CD4-positive, alpha-beta T cell treated with Interleukin-10 for 1 hour (primary cell): ENCODE data around the gene MYO18A.
A peak's percentile ranks its signal among the peaks of the same experiment; 100 is the strongest.

Experiments
- DNase-seq: peaks from one replicate; pipeline ENCODE4 v3.0.0-alpha.2; 2020

The MYO18A gene

GRCh38 chr17:29076722-29077121, 103.5 kb downstream of the MYO18A start:
- DNase-seq: no peak

DNA sequence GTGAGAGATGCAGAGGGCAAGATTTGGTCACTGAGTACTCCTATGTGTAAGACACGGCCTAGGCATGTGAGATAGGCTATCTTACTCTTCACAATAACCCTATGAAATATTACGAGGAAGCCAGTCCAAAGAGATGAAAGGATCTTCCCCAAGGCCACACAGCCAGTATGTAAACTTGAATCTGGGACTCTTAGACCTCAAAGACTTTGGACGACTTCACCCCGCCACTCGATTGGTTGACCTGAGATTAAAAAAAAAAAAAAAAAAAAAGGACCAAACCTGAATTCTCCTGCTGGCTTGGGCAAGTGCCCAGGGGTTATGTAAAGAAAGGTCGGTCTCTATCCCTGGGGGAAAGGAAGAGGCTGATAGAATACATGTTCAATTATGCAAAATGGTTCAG, 104.1 kb downstream of the MYO18A start:
- DNase-seq: no peak

DNA sequence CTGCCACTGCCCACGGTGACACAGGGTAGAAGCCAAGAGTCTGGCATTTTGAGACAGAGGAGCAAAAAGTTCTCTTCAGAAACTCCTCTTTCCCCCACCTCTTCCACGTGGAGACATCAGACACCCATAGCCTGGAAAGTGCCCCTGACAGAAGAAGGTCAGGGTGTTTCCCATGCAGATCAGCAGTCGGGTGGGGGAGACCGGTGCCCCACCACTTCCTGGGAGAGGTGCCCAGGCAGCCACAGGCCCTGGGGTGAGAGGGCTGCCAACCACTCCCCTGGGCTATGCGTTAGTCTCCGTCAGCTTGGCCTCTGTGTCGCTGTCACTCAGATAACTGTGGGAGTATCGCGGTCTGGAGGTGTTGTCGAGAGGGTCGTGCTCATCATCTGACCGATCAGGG, 105.7 kb downstream of the MYO18A start:
- peak; percentile 7 for DNase-seq

GRCh38 chr17:29073520-29073919, 106.7 kb downstream of the MYO18A start:
- DNase-seq: no peak

GRCh38 chr17:29073045-29073444, 107.2 kb downstream of the MYO18A start:
- DNase-seq: no peak

GRCh38 chr17:29071303-29071702, 108.9 kb downstream of the MYO18A start:
- DNase-seq: no peak

DNA sequence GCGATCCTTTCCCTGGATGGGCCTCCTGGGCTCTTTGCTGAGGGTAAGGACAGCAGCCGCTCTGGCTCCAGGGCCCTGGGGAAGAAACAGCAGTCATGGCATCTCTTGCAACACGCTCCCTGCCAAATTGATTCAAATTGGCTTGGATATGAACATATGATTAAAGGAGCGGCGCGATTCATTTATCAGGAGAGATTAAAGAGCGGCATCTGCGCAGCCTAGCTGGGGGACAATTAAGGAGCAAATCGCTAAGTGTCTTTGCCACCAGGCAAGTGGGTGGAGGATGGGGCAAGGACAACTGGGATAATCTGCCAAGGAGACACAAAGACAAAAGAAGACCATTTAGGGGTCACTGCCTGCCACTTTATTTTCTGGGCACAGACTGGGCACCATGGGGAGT, 109.4 kb downstream of the MYO18A start:
- no peak for DNase-seq

DNA sequence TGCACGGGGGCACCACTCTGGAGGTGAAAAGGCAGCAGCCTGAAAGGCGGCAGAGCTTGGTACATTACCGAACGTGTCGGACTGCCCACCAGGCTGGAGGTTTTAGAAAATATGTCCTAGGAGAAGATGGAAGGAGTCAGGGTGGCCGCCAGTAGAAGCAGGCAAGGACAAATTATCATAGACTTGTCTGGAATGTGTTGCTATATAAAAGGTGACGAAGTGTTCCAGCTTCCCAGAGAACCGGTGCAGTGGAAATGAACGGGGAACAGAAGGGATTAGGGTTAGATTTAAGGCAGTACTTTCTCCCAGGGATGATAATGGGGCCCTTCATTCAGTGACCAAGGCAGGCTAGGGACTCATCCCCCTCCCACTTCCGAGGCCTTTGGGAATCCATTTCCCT, 109.9 kb downstream of the MYO18A start:
- no peak for DNase-seq

DNA sequence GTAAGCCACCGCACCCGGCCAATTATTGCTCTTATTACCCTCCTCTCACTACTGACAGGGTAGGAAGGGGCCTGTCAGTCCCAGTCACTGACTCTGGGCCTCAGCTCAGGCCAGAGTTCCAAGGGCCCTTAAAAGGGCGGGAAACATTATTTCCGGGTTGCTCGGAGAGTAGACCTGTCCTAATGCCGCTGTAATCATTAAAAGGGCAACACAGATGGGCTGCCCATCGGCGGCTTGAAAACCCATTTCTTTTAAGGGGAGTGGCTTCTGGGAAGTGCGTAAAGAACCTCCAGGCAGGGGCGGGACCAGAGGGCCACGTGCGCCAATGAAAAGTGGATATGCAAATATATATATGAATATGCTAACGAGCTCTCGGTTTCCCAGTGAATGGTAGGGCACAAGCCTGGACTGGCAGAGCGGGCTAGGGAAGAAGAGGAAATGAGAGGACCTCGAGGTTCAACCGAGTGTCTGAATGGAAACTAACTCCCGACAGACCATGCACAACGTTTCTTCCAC, 110.6 kb downstream of the MYO18A start:
- DNase-seq: no peak

DNA sequence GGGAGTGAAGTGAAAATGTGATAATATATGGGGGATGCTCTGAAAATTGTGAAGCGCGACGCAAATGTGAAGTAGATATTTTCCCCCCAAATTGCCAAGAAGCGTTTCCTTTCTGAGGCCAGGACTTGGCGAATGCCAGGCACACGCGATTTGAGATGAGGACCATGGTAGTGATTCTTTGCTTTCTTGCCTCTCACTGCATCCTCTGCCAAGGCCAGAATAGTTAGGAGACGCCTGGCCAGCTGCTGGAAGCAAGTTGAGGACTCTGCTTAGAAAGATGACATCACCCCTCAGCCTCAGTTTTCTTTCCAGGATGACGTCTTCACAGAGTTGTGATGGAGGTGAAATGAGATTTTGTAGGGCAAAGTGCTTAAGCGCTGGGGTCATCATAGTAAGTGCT, 111.4 kb downstream of the MYO18A start:
- no peak for DNase-seq

- no peak for DNase-seq
Measured at GRCh38 chr17:29066606-29067005, 113.6 kb downstream of the MYO18A start.

DNA sequence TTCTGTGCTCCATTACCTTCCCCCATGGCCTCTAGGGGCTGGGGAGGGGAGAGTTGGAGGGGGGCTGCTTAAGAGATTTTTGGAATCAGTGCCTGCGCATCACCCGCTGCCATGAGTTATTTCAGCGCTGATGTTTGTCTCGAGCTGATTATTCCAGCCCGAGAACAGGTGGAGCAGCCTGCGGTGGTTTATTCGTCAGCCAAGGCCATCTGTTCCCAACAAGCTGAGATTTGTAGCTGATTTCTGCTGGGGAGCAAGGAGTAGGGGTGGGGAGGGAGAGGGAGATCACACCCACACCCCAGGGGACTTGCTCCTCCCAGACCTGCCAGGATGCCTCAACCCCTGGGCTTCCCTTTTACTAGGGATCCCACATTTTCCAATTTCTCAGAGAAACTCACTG, 114.2 kb downstream of the MYO18A start:
- DNase-seq: no peak

GRCh38 chr17:29063992-29064391, 116.2 kb downstream of the MYO18A start:
- DNase-seq: no peak

GRCh38 chr17:29062215-29062614, 118.0 kb downstream of the MYO18A start:
- DNase-seq: no peak

DNA sequence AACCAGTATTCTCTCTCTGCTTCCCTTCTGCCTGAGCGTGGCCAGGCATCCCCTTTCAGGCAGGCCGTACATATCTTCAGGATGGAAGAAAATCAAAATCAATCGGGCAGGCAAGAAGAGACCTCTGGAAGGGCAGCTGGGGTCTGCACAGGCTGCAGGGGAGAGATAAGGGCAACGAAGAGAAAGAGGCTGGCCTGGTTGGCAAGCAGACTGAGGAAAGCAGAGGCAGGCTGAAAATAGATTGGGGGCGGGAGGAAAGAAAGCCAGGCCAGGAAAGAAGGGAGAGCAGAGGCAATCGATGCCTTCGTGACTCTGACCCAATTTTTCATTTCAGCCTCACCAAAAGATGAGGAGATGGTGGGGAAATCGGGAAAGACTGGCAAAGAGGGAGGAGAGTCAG, 119.2 kb downstream of the MYO18A start:
- DNase-seq: no peak

GRCh38 chr17:29060475-29060874, 119.7 kb downstream of the MYO18A start:
- DNase-seq: no peak

- DNase-seq: no peak
Measured at GRCh38 chr17:29059281-29059680, 120.9 kb downstream of the MYO18A start.

DNA sequence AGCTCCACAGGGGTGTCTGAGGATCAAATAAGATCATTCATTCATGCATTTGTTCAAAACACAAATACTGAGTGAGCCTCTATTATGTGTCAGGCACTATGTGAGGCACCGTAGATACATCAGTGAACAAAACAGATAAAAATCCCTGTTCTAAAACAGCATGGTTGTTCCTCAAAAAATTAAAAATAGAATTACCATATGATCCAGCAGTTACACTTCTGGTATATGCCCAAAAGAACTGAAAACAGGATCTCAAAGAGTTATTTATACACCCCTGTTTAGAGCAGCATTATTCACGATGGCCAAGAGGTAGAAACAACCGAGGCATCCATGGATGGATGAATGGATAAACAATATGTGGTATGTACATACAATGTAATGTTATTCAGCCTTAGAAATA, 121.8 kb downstream of the MYO18A start:
- no peak for DNase-seq

GRCh38 chr17:29057361-29057760, 122.8 kb downstream of the MYO18A start:
- DNase-seq: no peak

GRCh38 chr17:29054835-29055234, 125.4 kb downstream of the MYO18A start:
- DNase-seq: no peak

DNA sequence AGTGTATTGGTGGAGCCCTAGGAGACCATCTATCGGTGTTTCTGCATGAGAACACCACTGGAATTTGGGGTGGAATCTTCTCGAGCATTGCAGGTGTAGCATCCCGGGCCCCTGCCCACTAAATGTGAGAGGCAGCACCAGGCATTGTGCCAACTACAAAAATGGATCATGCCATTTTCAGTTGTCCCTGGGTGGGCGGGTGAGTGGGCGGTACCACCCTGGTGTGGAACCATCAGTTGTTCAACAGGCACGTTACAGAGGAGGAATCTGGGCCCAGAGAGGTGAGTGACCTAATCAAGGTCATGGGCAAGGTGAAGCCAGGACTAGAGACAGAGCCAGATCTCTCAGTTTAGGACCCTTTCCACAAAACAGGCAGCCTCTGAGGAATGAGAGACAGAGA, 128.5 kb downstream of the MYO18A start:
- DNase-seq: no peak

GRCh38 chr17:29051194-29051593, 129.0 kb downstream of the MYO18A start:
- no peak for DNase-seq

- DNase-seq: no peak
Measured at GRCh38 chr17:29050176-29050575, 130.0 kb downstream of the MYO18A start.

GRCh38 chr17:29049541-29050145, 130.6 kb downstream of the MYO18A start:
- no peak for DNase-seq
